GM19240 (cell line): ENCODE measurements around the gene PUS10.

Experiments used
- DNase-seq: peaks from one replicate; pipeline ENCODE4 v3.0.0; 2011; ENCODE audit warnings: low spot score; ENCODE audit not compliant: insufficient read length

Gene PUS10

DNA sequence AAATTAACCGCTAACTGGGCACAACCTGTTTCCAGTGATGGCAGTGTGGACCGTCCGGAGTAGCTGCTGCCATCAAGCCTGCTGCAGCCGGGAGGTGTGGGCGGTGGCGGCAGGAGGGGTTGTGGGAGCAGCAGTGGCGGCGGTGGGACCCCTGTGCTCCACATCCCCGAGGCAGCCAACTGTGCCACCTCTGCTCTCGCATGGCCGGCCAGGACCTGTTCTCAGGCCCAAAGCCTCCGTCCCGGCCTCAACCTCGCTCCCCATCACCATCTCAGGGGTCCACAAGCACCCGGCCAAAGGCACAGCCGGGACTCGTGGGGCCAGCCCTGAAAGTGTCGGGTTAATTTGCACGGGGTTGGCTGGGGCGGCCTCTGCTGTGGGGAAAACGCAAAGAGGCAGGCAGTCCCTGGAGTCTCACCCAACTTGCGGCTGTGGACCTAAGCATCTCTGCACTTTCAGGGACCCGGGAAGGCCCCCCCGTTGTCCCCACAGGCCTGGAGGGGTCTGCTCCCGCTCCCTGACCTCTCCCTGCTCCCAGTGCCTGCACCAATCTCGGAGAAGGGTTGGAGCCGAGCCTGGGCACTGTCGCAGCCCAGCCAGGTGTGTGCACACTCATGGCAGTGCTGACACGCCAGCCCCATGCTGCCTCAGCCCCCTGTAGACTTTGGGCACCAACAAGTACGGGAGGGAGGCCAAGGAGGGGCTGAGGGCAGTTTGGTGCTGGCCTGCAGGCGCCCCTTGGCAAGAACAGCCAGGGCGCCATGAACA is 45.0 kb downstream of the PUS10 start:
- no peak for DNase-seq

DNA sequence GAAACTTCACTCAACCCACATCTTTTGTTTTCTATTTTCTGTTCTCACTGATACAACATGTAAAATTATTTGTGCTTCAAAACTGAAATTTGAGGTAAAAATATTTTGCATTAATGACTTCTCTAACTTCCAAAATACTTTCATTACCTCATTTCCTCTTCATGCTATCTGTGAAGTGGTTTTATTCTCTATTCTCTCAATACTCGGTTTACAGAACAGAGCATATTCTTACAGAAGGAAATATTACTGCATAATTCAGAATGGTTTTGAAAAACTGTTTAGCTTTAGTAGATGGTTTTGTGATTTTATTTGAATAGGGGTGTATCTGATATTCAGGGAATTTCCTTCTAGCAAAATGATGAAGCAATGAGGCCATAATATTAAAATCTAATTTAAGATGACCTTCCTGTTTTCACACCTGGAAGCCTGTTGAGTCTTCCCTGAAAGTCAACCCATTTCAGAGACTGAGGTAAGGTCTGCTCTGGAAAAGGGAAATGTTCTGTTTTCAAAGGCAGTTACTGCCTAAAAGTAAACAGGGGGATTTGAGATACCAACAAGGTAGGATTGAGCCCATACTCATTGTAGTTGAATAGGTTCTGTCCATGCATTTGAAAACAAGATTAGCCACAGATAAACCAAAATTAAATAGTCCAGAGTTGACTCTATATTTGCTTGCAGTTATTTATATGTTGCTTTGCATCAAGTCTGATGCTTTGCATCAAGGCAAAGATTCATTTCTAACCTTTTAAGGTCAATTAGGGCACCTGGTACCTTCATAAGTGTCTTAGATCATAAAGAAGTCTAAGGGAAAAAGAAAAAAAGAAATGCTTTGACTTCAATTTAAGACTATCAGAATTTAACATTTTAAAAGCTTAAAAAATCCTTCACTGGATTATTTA is 51.3 kb downstream of the PUS10 start:
- DNase-seq: no peak

DNA sequence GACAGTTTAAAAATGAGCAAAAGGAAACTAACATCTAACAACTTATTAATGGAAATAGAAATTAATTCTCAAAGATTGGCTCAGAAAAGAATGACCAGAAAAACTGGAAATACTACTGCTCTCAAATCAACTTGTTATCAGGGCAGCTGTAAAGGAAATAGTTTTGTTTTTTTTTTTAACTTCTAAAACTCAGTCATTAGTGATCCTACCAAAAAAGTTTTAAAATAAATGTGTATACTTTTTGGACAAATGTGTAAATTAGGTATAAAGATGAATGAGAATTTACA is 52.6 kb downstream of the PUS10 start:
- DNase-seq: no peak

DNA sequence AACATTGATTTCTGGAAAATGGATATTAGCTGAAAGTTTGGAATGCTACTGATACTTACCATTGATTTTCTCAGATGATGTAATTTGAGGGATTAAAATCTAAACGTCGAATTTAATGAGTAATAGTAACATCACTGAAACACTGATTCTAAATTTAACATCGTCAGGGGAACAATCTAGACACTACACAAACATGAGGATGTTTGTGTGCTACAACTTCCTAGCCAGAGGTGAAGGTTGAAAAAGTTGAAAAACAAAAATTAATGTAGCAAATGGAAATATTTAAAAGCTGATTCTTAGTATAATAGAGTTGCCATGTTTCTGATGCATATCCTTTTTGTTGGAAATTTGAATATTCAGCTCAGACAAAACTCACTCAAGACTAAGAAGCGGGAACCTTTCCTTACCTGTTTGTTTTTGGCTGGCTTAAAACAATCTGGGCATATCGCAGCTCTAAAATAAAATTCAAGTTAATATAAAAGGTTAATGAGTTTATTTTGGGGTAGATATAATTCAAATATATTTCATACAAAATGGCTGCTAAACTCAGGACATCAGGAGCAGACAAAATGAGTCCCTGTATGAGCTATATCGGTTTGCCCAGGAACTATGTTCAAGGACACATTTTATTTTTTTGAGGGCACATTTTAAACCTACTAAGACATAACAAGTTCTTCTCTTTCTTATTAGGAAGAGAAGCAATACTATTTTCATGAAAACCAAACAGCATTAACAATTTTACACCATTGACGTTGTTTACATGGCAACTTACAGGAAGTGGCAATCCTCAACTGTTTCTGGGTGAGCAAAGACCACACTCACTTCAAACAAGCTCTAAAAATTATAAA is 53.2 kb downstream of the PUS10 start:
- DNase-seq: no peak

DNA sequence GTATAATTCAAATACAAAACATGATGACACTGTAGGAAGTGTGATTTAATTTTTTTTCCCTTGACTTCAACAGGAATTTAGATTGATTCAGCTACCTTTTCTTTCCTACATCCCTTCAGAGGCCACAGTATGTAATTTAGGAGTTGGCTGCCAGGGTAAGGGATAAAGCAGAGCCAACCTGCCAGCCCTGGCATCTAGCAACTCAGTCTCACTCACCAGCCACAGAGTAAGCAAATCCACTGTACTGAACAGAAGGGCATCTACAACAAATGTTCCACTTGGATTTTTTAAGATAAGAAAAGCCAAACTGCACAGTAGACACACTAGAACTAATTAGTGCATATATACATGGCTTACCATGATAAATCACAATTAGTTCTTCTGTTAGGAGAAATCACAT is 54.9 kb downstream of the PUS10 start:
- DNase-seq: no peak

DNA sequence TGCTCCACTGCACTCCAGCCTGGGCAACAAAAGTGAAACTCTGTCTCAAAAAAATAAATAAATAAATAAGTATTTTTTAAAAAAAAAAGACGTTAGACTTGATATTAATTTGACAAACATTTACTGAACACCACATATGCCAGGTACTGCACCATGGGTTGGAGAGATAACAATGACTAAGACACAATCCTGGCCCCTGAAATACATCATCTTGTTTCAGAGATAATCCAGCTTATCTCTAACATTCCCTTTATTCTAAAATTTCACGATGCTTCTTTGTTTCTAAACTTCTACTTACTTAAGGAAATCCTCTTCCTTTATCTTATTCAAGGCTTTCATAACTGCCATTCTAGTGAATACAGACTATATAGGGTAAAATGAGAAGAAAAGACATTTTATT is 55.5 kb downstream of the PUS10 start:
- DNase-seq: no peak

DNA sequence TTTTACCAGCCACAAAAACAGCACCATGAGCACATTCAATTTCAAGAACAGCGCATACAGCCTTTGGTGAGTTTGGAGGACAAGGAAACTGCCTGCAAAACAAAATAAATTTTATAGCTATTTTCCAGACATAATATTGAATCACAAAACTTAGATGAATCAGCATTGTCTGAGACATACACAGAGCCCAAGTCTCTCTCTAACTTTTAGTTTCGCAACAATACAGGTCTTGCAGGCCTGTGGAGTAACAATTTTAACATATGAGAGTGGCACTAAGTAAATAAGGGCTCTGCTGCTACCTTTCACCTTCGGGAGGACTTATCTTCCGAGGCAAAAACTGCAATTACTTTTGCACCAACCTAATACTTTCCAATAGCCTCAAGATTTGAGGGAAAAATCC is 56.6 kb downstream of the PUS10 start:
- DNase-seq: no peak

DNA sequence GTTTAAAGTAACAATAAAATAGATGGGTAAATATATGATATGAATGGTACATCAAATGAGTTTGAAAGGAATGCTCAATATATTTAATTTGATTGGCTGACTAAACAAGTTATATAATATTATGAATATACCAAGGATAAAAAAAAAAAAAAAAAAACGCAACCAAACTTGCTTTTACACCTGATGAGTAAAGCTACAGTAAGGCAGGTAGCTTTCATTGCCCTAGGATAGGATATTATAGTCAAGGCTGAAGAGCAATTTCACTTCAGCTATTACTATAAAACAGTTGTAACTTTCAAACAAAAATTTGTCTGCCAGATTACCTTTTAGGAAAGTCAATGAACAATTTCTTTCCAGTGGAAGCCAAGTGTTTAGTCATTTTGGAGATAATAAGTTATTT is 57.3 kb downstream of the PUS10 start:
- no peak for DNase-seq

DNA sequence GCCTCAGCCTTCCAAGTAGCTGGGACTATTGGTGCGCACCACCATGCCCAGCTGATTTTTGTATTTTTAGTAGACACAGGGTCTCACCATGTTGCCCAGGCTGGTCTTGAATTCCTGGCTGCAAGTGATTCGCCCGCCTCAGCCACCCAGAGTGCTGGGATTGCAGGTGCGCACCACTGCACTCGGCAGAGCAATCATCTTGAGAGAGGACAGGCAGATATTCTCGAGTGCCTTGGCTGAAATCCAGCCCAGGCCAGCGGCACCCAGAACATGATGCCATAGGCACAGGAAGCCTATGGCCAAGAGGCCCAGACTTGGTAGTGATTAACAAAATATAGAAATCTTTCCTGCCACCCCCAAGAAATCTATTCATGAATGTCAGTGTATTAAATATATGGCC is 58.6 kb downstream of the PUS10 start:
- DNase-seq: no peak

DNA sequence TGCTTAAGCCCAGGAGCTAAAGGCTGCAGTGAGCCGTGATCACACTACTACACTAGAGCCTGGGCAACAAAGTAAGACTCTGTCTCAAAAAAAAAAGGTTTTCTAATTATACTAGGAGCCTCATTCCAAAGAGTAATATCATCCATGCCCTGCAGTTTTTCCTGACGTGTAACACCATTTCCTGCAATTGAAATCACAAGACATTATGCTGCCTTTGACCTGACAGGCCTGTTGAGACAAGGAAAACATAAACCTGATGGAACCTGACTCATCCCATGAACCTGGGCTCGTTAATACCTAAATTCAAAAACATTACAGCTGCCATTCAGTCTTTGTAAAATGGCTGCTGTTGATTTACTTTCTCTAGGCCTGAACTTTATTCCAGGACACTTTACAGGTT is 59.3 kb downstream of the PUS10 start:
- no peak for DNase-seq

DNA sequence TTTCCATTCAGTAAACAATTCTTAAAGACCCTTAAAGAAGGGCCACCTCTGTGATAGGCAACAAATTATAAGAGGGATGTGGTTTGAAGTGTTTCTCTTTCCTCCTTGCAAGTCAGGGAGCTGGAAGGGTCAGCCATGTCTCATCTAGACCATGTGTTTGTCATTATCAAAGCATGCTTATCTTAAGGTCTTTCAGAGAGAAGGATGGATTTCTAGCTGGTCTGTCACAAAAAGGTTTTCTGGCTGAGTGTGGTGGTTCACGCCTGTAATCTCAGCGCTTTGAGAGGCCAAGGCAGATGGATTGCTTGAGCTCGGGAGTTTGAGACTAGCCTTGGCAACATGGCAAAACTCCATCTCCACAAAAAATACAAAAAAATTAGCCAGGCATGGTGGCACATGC is 59.7 kb downstream of the PUS10 start:
- no peak for DNase-seq

DNA sequence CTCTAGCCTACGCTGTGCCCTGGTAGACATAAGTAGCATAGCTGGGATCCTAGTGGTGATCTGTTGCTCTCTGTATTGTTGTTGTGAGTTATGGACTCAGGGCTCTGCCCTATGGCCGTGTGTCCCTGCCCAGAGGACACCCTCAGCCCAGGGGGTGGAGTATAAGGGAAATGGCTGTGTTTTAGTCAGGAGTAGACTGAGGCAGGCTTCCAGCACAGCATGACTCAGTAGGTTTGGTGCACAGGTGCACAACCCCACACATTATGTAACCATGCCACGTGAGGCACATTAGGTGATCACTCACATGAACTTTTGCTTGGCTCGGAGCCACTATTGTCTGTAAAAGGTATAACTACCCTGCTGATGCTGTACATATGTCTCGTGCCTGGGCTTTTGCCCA is 60.4 kb downstream of the PUS10 start:
- DNase-seq: no peak

DNA sequence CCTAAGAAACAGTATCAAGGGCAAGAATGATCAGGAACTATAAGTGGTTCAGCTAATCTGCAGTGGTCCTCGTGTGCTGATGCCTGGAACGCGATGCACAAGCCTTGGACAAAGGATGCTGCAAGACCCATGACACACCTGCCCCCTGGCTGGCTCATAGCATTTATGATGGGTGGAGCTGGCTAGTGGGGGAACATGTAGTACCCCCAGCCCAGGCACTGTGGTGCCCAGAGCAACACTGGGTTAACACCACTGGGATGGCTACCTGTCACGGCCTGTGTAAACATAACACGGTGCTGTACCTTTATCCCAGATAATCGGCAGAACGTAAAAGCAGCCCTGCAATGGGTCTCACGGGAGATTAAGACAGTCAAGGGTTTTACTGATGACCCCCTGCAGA is 60.8 kb downstream of the PUS10 start:
- DNase-seq: no peak

DNA sequence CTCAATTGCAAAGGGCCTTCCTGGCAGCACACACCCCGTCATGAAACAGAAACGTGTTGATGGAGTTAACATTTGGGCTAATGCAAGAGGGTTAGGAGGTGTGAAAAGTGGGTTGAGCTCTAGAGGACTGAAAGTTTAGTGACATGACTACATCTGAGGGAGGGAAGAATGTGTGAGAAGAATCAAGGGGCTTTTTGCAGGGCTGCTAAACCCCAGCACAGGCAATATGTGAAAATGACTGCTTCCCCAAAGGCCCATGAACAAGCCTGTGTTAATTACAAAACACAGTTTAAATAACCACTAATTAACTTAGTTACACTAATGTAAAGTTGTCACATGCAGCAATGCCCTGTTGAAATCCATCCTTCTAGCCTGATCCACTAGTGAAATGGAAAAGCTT is 63.9 kb downstream of the PUS10 start:
- no peak for DNase-seq

DNA sequence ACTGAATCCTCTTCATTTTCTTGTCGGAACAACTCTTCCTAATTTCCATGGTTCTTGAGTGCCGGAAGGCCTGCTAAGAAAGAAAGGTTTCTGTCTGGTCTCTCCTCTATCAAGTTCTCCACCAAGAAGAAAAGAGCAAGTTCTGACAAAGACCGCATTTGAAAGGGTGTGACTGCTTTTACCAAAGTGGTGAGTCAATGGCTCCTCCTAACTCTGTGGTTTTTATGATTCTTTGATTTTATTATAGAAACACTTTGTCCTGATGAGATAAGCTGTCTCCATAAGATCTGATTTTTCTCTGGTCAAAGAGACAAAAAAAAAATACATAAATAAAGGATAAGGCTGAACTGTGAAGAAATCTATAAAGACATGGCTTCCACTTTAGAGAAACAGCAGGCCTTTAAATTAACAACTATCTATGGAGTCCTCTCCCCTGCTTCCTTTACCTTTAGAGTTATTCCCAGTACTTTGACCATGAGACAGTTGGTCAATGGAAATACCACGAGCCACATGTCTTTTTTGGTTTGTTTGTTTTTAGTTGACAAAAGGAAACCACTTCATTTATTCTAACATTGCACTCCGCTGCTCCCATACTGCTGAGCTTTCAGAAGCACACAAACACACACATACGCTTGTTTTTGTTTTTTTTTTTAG is 69.0 kb downstream of the PUS10 start:
- no peak for DNase-seq

DNA sequence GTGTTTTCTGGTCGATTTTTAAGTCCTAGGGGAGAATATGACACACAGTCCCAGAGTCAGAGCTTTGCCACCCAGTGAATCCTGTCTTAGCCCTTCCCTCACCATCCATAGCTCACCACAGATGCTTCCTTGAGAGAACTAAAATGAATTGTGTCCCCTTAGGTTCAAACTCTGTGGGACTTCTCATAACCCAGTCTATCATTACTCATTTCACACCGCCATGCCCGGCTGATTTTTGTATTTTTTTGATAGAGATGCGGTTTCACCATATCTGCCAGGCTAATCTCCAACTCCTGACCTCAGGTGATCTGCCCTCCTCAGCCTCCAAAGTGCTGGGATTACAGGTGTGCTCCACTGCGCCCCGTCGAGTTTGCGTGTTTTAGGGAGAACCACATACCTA is 69.9 kb downstream of the PUS10 start:
- DNase-seq: no peak

DNA sequence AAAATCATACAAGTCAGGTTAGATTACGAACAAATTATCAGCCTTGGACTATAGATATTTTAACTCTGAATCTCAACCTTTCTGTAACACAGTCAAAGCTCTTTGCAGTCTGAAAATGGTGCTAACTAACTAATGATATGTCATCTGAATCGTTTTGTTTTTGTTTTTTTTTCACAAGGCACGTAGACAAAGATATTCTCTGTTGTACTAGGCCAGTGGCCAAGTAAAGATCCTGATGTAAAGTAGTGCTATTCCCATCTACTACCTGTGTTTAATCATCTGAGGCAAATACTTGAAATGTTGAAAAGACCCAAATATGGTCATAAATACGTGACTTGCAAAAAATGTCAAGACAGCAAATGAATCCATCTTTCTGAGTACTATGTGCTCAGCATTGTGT is 71.0 kb downstream of the PUS10 start:
- DNase-seq: no peak

DNA sequence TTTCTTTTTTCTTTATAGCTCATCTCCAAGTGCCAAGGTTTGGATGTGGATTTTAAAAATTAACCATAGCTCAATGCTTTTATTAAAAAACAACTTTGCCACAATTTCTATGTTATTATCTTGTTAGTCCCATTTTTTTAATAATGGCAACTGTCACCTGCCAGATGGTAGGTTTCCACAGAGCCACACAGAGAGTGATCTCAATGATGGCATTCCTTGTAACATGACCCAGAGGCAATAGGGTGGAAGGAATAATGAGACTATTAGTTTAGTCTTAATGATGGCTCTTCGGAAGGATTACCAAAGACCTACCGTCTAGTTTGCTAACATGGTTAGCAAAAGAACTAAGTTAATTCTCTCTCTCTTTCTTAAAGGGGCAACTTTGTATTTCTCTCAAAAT is 72.7 kb downstream of the PUS10 start:
- DNase-seq: no peak

DNA sequence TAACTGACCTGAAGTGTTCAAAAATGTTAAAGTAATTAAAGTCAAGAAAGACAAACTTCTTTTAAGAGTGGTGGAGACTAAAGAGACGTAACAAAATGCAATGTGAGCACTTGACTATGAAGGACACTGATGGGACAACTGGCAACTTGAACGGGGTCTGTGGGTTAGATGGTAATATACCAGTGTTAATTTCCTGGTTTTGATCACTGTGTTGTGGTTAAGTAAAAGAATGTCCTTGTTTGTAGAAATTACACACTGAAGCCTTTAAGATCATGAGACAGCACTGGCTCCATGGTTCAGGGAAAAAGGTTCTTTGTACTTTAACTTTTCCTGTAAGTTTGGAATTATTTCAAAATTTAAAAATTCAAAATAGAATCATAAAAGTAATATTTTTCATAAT is 78.4 kb downstream of the PUS10 start:
- DNase-seq: no peak

DNA sequence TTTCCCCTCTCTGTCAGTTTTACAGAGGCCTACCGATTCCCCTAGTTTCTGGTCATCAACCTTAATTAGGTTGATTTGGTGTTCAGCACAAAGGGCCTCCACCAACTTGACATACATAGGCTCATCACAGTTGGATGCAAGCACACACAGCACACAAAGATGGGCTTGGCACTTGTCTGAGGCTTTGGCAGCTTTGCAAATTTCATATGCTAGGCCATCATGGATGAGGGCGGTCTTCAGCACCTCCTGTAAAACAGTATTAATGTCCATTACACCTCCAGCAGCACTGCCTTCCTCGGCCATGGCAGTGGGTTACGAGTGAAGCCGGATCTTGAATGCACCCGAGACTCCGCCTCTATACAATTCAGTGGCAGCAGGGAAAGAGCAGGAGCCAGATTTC is 79.8 kb downstream of the PUS10 start:
- no peak for DNase-seq

DNA sequence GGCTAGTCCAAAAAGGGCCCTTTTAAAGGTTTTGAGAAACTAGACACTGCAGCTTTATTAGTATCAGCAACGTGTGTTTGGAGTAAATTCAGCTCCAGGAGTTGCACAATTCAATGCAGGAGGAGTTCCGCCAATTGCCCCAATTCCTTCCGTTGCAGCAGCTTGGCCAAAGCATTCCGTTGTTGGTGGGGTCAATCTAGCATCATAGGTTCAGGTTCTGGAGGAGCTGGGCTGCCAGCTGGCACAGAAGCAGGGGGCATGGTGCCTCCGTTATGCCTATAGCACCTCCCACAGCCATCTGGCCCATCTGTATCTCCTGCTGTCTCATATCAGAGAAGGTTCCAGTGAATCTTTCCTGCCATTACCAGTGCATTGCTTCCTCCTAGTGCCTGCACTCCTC is 81.3 kb downstream of the PUS10 start:
- no peak for DNase-seq
